Spleen (tissue), 7 donors: ENCODE results near the gene EDAR.

Source experiments
- POLR2A ChIP-seq, 3 donors: fragments of 450-650 bp; IDR thresholded peaks; one replicate each; pipeline ENCODE4 v1.5.1; 2017; ENCODE audit warnings: antibody characterized with exemption in 3 of 3, mild to moderate bottlenecking in 1 of 3
- TF ChIP-seq, protein P1 (sequence below), 11 experiments: fragments of 200-600 bp in 7 of 11; fragments of 450-650 bp in 4 of 11; sonication (generic) in 4 of 11; IDR thresholded peaks in 8 of 11; conservative IDR thresholded peaks in 3 of 11; 1 replicate in 7 of 11; 2 replicates in 4 of 11; pipeline versions ENCODE4 v1.4.0 to v1.8.0; 2016 to 2021; ENCODE audit warnings: antibody characterized with exemption in 11 of 11, inconsistent platforms in 4 of 11, mild to moderate bottlenecking in 1 of 11
- donor health status: DM: no; HTN: no; CAD: no; lungs with moderate emphysema.
- donor health status: DM: no; HTN: no; CAD: no.
- donor health status: DM: no; HTN: no; CAD: no.

GRCh38 chr2:108983061-108983460 is 6.0 kb downstream of the EDAR start:
- TF ChIP-seq, protein P1, sequence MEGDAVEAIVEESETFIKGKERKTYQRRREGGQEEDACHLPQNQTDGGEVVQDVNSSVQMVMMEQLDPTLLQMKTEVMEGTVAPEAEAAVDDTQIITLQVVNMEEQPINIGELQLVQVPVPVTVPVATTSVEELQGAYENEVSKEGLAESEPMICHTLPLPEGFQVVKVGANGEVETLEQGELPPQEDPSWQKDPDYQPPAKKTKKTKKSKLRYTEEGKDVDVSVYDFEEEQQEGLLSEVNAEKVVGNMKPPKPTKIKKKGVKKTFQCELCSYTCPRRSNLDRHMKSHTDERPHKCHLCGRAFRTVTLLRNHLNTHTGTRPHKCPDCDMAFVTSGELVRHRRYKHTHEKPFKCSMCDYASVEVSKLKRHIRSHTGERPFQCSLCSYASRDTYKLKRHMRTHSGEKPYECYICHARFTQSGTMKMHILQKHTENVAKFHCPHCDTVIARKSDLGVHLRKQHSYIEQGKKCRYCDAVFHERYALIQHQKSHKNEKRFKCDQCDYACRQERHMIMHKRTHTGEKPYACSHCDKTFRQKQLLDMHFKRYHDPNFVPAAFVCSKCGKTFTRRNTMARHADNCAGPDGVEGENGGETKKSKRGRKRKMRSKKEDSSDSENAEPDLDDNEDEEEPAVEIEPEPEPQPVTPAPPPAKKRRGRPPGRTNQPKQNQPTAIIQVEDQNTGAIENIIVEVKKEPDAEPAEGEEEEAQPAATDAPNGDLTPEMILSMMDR (IDR thresholded peaks at IDR 0.05 in 8 of 11, conservative IDR thresholded peaks at IDR 0.05 in 3 of 11) = no peak
- no peak for TF ChIP-seq POLR2A (IDR thresholded peaks at IDR 0.05)
